GM12878 (cell line): Measurements from ENCODE around the gene UQCR10. TPM values are rescaled to one million over a fixed set of nuclear protein-coding genes. Genes with fewer than 3 reads are reported as not detected.

Experiments used
- ATAC-seq: fragments of 200-7000 bp; cut with Tn5 transposase; 3 replicates; pipeline ENCODE4 v1.9.1; 2020; ENCODE audit warnings: mild to moderate bottlenecking, moderate library complexity
- BruUV-seq: library from RNA; stranded (reverse); fragments of 400-500 nt; replicated peaks from 2 replicates; lab custom pipeline; 2021; lab: Mats Ljungman, UMichigan
- CTCF ChIA-PET: fragments of 300-600 bp; sonication (Branson Sonifier 250); formaldehyde crosslinking; extraction: SDS; loops from one replicate; lab custom pipeline; 2021; ENCODE audit warnings: inconsistent platforms; lab: Yijun Ruan, JAX
- POLR2A ChIA-PET: fragments of 350-600 bp; formaldehyde crosslinking; extraction: SDS; loops from one replicate; lab custom pipeline; 2021; ENCODE audit warnings: inconsistent platforms; lab: Charles Lee
- RAD21 ChIA-PET: fragments of 300-600 bp; sonication (Branson Sonifier 250); formaldehyde crosslinking; loops from one replicate; lab custom pipeline; 2023; ENCODE audit warnings: antibody characterized with exemption; ENCODE audit not compliant: unreplicated experiment; lab: Charles Lee
- SMC1A ChIA-PET: fragments of 300-600 bp; sonication (Branson Sonifier 250); formaldehyde crosslinking; loops from one replicate; lab custom pipeline; 2023; ENCODE audit not compliant: unreplicated experiment, uncharacterized antibody; lab: Charles Lee
- DNase-seq: peaks from one replicate; pipeline ENCODE4 v3.0.0-alpha.2; 2011; ENCODE audit warnings: low read depth, low spot score
- FAIRE-seq: peaks from 3 replicates; lab custom pipeline; 2011; peaks lifted over from hg19 to GRCh38; lab: Jason Lieb, UNC
- H2AFZ ChIP-seq: 2 replicates; pipeline ENCODE4 v1.6.0; 2011; ENCODE audit warnings: low read depth, low read length, control low read depth; ENCODE audit not compliant: control insufficient read depth
- H3K27ac ChIP-seq: 2 replicates; pipeline ENCODE4 v1.5.1; 2011; ENCODE audit warnings: control low read depth; ENCODE audit not compliant: control insufficient read depth, insufficient read depth
- H3K27me3 ChIP-seq, 2 experiments: replicated peaks in 1 of 2; 2 replicates each; pipeline versions ENCODE4 v1.6.0 to v1.6.1; 2011; ENCODE audit warnings: low read length in 1 of 2; ENCODE audit not compliant: control insufficient read depth in 2 of 2, insufficient read depth in 2 of 2
- H3K36me3 ChIP-seq, 2 experiments: 2 replicates each; pipeline ENCODE4 v1.5.1; 2011; ENCODE audit warnings: low read length in 1 of 2; ENCODE audit not compliant: control insufficient read depth in 2 of 2, insufficient read depth in 2 of 2
- H3K4me1 ChIP-seq: 2 replicates; pipeline ENCODE4 v1.6.1; 2011; ENCODE audit warnings: mild to moderate bottlenecking, low read length, moderate library complexity, mixed read lengths; ENCODE audit not compliant: control insufficient read depth, insufficient read depth
- H3K4me2 ChIP-seq: 2 replicates; pipeline ENCODE4 v1.6.0; 2011; ENCODE audit warnings: control low read depth; ENCODE audit not compliant: control insufficient read depth, insufficient read depth
- H3K4me3 ChIP-seq: fragments of 200-600 bp; sonication (generic); 2 replicates; pipeline ENCODE4 v1.5.1; 2016
- H3K79me2 ChIP-seq: 2 replicates; pipeline ENCODE4 v1.6.0; 2011; ENCODE audit warnings: low read length; ENCODE audit not compliant: control insufficient read depth, insufficient read depth
- H3K9ac ChIP-seq: 2 replicates; pipeline ENCODE4 v1.8.0; 2011; ENCODE audit warnings: low read length, control low read depth, mixed read lengths; ENCODE audit not compliant: control insufficient read depth, insufficient read depth
- H3K9me3 ChIP-seq: replicated peaks from 3 replicates; pipeline ENCODE4 v1.5.1; 2011; ENCODE audit warnings: mild to moderate bottlenecking, low read length; ENCODE audit not compliant: control insufficient read depth, insufficient read depth
- H4K20me1 ChIP-seq: 2 replicates; pipeline ENCODE4 v1.6.0; 2011; ENCODE audit not compliant: control insufficient read depth, insufficient read depth
- ASH2L ChIP-seq: fragments of 300-600, 200-600 bp; sonication (generic); IDR thresholded peaks from 2 replicates; pipeline ENCODE4 v1.6.1; 2017; ENCODE audit warnings: low read depth, mild to moderate bottlenecking, borderline replicate concordance
- CBFB ChIP-seq: IDR thresholded peaks from 2 replicates; pipeline ENCODE4 v1.6.1; 2016; ENCODE audit warnings: antibody characterized with exemption, low read depth
- EZH2 ChIP-seq: IDR thresholded peaks from 2 replicates; pipeline ENCODE4 v1.6.1; 2012; ENCODE audit warnings: low read depth, mild to moderate bottlenecking, control low read depth, inconsistent platforms, low read length, borderline replicate concordance; ENCODE audit not compliant: control insufficient read depth
- FOXK2 ChIP-seq: fragments of 450-650 bp; IDR thresholded peaks from 2 replicates; pipeline ENCODE4 v1.6.1; 2017; ENCODE audit warnings: mild to moderate bottlenecking, moderate library complexity
- HDAC6 ChIP-seq: fragments of 200-600 bp; sonication (generic); IDR thresholded peaks from one replicate; pipeline ENCODE4 v1.8.0; 2017; ENCODE audit warnings: antibody characterized with exemption; ENCODE audit not compliant: unreplicated experiment
- KDM1A ChIP-seq: fragments of 200-600 bp; sonication (generic); IDR thresholded peaks from 2 replicates; pipeline ENCODE4 v1.6.1; 2016; ENCODE audit warnings: borderline replicate concordance
- NBN ChIP-seq: fragments of 450-650 bp; IDR thresholded peaks from 2 replicates; pipeline ENCODE4 v1.6.1; 2016
- POU2F2 ChIP-seq: IDR thresholded peaks from 3 replicates; pipeline ENCODE4 v1.6.1; 2011; ENCODE audit warnings: low read depth, mild to moderate bottlenecking, low read length, borderline replicate concordance
- RELA ChIP-seq: fragments of 450-650 bp; IDR thresholded peaks from 2 replicates; pipeline ENCODE4 v1.8.0; 2014; ENCODE audit warnings: borderline replicate concordance; ENCODE audit not compliant: partially characterized antibody
- TARDBP ChIP-seq: IDR thresholded peaks from 2 replicates; pipeline ENCODE4 v1.6.1; 2016; ENCODE audit warnings: borderline replicate concordance
- ZNF24 ChIP-seq: fragments of 450-650 bp; IDR thresholded peaks from 2 replicates; pipeline ENCODE4 v1.6.1; 2017; ENCODE audit warnings: antibody characterized with exemption, mild to moderate bottlenecking
- ZNF274 ChIP-seq: IDR thresholded peaks from one replicate; pipeline ENCODE4 v1.8.0; 2011; ENCODE audit not compliant: insufficient read length, insufficient read depth
- WGBS: methylation state at CpG from one replicate; pipeline ENCODE4 v1.1.6; 2016; ENCODE audit warnings: low lambda C conversion rate; ENCODE audit not compliant: insufficient replicate concordance, insufficient coverage; ENCODE audit errors: missing lambda C conversion rate; 5-methylcytosine and 5-hydroxymethylcytosine counted together
- in situ Hi-C: fragments of 300-500 bp; cut with MboI; formaldehyde crosslinking; loops from 9 replicates; pipeline ENCODE4 v1.14.3; 2018; ENCODE audit warnings: mixed read lengths
- intact Hi-C: fragments of 100-400 bp; cut with micrococcal nuclease; formaldehyde crosslinking; loops from one replicate; pipeline ENCODE4 v1.14.2; 2022; ENCODE audit not compliant: unreplicated experiment
- polyA plus RNA-seq, 11 experiments: library from polyadenylated mRNA; depleted of rRNA in 4 of 11; unstranded in 6 of 11; stranded (reverse) in 5 of 11; fragments of >200 nt; fragmentation: Nextera tagmentation in 4 of 11; fragmentation: Illumina TruSeq in 1 of 11; extraction: Ambion mirVana in 4 of 11; extraction: Trizol in 1 of 11; gene quantifications; 1 replicate in 1 of 11; 2 replicates in 10 of 11; pipeline versions ENCODE4 v1.2.1 to v1.2.3, GENCODE V29; 2011 to 2016; ENCODE audit warnings: inconsistent platforms in 2 of 11, missing spikeins in 2 of 11, low read depth in 1 of 11
- total RNA-seq, 4 experiments: library from RNA; depleted of rRNA in 3 of 4; stranded (reverse); fragments of >200 nt in 3 of 4; fragmentation: Illumina TruSeq in 1 of 4; extraction: Trizol in 1 of 4; gene quantifications; 2 replicates each; pipeline versions ENCODE4 v1.2.1 to v1.2.3, GENCODE V29; 2013 to 2021
- TF ChIP-seq, protein P1 (sequence below), 3 experiments: IDR thresholded peaks in 2 of 3; conservative IDR thresholded peaks in 1 of 3; 2 replicates each; pipeline ENCODE4 v1.5.1; 2011; ENCODE audit warnings: low read depth in 3 of 3, low read length in 3 of 3, mild to moderate bottlenecking in 3 of 3, control low read depth in 2 of 3, moderate library complexity in 2 of 3, inconsistent platforms in 1 of 3, mixed read lengths in 1 of 3; ENCODE audit not compliant: control insufficient read depth in 2 of 3, insufficient read depth in 1 of 3; ENCODE audit errors: extremely low read depth in 1 of 3
- TF ChIP-seq, protein P2 (sequence below): fragments of 450-650 bp; IDR thresholded peaks from 2 replicates; pipeline ENCODE4 v1.6.1; 2017; ENCODE audit warnings: mild to moderate bottlenecking
- TF ChIP-seq, protein P3 (sequence below): fragments of 450-650 bp; IDR thresholded peaks from 2 replicates; pipeline ENCODE4 v1.6.1; 2016; ENCODE audit warnings: mild to moderate bottlenecking

Gene UQCR10
- total and polyA plus RNA-seq, 10 of the 15 experiments (the other 5 are each of a cell fraction or from before 2014, with no cell fraction given), result 144 to 1,021 (median 214) TPM

DNA sequence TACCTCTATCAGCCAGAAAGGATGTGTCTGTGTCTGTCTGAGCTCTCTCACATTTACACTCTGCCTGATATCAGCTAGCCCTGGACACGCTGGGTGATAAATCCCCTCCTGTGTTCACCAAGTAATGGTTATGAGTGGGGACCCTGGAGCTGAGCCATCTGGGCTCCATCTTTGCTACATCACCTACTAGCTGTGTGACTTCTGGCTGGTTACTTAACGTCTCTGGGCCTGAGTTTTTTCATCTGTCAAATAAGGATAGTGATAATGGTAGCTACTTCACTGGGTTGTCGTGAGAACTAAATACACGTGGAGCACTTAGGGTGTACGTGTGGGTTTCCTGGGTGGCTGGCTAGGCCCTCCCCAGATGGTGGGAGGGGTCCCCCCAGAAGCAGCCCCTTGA lies 22.9 kb downstream of the UQCR10 start:
- H3K36me3 ChIP-seq, result peaks cover 21 to 29% of the 10 kb centered on the region in 2 experiments; a peak in 3 of 4 replicates
- FAIRE-seq, result no peak
- in situ Hi-C loops, result no loop called here

DNA sequence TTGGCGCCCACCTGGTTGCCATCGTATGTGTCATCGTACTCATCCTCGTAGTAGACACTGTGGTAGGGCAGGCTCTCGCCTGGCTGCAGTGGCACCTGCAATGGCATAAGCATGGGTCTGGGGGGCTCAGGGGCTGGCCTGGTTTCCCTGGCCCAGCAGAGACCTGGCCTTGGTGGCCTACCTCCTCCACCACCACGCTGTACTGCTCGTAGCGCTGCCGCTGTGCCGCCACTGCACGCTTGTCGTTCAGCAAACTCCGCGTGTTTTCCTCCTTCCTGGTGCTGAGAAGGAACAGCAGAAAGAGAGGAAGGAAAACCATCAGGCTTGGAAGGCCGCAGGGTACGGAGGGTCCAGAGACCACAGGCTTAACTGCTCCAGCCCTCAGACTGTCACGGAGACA lies 26.2 kb downstream of the UQCR10 start:
- BruUV-seq, result no TSS peak
- intact Hi-C loops, result no loop called here
- H3K9ac ChIP-seq, result no peak overlapping the region
- no peak for FAIRE-seq
- POLR2A ChIA-PET, result no interaction called here
- WGBS, result 98% methylated on average over 17 of the region's 17 CpGs
- H3K4me2 ChIP-seq, result no peak overlapping the region
- no peak for TF ChIP-seq NBN
- TF ChIP-seq EZH2, result no peak
- TF ChIP-seq POU2F2, result no peak
- TF ChIP-seq, protein P1, sequence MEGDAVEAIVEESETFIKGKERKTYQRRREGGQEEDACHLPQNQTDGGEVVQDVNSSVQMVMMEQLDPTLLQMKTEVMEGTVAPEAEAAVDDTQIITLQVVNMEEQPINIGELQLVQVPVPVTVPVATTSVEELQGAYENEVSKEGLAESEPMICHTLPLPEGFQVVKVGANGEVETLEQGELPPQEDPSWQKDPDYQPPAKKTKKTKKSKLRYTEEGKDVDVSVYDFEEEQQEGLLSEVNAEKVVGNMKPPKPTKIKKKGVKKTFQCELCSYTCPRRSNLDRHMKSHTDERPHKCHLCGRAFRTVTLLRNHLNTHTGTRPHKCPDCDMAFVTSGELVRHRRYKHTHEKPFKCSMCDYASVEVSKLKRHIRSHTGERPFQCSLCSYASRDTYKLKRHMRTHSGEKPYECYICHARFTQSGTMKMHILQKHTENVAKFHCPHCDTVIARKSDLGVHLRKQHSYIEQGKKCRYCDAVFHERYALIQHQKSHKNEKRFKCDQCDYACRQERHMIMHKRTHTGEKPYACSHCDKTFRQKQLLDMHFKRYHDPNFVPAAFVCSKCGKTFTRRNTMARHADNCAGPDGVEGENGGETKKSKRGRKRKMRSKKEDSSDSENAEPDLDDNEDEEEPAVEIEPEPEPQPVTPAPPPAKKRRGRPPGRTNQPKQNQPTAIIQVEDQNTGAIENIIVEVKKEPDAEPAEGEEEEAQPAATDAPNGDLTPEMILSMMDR (IDR thresholded peaks at IDR 0.05 in 2 of 3, conservative IDR thresholded peaks at IDR 0.05 in 1 of 3; ENCODE audit: control insufficient read depth in 2 of 3, extremely low read depth in 1 of 3, insufficient read depth in 1 of 3, low read depth in 3 of 3, low read length in 3 of 3), result no peak
- no peak for TF ChIP-seq FOXK2
- no peak for TF ChIP-seq ASH2L
- TF ChIP-seq ZNF274, result no peak
- no peak for TF ChIP-seq TARDBP
- TF ChIP-seq, protein P2, sequence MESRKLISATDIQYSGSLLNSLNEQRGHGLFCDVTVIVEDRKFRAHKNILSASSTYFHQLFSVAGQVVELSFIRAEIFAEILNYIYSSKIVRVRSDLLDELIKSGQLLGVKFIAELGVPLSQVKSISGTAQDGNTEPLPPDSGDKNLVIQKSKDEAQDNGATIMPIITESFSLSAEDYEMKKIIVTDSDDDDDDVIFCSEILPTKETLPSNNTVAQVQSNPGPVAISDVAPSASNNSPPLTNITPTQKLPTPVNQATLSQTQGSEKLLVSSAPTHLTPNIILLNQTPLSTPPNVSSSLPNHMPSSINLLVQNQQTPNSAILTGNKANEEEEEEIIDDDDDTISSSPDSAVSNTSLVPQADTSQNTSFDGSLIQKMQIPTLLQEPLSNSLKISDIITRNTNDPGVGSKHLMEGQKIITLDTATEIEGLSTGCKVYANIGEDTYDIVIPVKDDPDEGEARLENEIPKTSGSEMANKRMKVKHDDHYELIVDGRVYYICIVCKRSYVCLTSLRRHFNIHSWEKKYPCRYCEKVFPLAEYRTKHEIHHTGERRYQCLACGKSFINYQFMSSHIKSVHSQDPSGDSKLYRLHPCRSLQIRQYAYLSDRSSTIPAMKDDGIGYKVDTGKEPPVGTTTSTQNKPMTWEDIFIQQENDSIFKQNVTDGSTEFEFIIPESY, result no peak
- no peak for TF ChIP-seq KDM1A
- TF ChIP-seq, all 136 proteins: peak for 0
- Histone ChIP-seq H4K20me1 (no peaks in the 10 kb centered on the region), H3K9me3 (no peaks in the 10 kb centered on the region), H3K27ac (no peak overlapping the region), H3K4me1 (peaks cover 19% of the 10 kb centered on the region), H3K36me3 (peaks cover 21 to 25% of the 10 kb centered on the region in 2 experiments; a peak in 3 of 4 replicates), H3K79me2 (no peaks in the 10 kb centered on the region), H3K27me3 (no peaks in the 10 kb centered on the region), H3K4me3 (no peak overlapping the region), H2AFZ (no peak overlapping the region)
- ATAC-seq, result no peak
- ChIA-PET SMC1A (no interaction called here), RAD21 (no interaction called here), CTCF (interaction anchor here (1.1 kb wide), 1 partner anchor 11 kb away, joined by 3 read pairs; no protein-coding TSS in a partner anchor)
- in situ Hi-C loops, result no loop called here
- DNase-seq, result no peak

More for the DNA sequence above, 22.9 kb downstream of the UQCR10 start:
- POLR2A ChIA-PET, result no interaction called here
- Histone ChIP-seq H3K9me3 (no peaks in the 10 kb centered on the region), H3K79me2 (no peaks in the 10 kb centered on the region), H3K27ac (no peak overlapping the region), H3K4me2 (no peak overlapping the region), H3K9ac (no peak overlapping the region), H3K27me3 (no peaks in the 10 kb centered on the region), H3K4me3 (no peak overlapping the region), H4K20me1 (no peaks in the 10 kb centered on the region), H2AFZ (no peak overlapping the region), H3K4me1 (no peaks in the 10 kb centered on the region)
- no TSS peak for BruUV-seq
- TF ChIP-seq RELA, result no peak
- no peak for TF ChIP-seq HDAC6
- TF ChIP-seq CBFB, result no peak
- TF ChIP-seq ZNF24, result no peak
- TF ChIP-seq, protein P3, sequence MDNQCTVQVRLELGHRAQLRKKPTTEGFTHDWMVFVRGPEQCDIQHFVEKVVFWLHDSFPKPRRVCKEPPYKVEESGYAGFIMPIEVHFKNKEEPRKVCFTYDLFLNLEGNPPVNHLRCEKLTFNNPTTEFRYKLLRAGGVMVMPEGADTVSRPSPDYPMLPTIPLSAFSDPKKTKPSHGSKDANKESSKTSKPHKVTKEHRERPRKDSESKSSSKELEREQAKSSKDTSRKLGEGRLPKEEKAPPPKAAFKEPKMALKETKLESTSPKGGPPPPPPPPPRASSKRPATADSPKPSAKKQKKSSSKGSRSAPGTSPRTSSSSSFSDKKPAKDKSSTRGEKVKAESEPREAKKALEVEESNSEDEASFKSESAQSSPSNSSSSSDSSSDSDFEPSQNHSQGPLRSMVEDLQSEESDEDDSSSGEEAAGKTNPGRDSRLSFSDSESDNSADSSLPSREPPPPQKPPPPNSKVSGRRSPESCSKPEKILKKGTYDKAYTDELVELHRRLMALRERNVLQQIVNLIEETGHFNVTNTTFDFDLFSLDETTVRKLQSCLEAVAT, result no peak
- CTCF ChIA-PET, result interaction anchor here (0.8 kb wide), 1 partner anchor 95 kb away, joined by 3 read pairs; no protein-coding TSS in a partner anchor
- DNase-seq, result no peak
- WGBS, result 97% methylated on average over 5 of the region's 5 CpGs
- RAD21 ChIA-PET, result no interaction called here
- SMC1A ChIA-PET, result no interaction called here
- intact Hi-C loops, result no loop called here
- ATAC-seq, result no peak
